Hematopoietic multipotent progenitor cell treated with erythropoietin and hydrocortisone succinate and interleukin-3 and kit ligand, for 8 days (in vitro differentiated cells): Measurements from ENCODE around the gene DIRAS3.
"Not testable (repeated sequence)": the region's sequence is repeated elsewhere in the genome, so short reads cannot be mapped to it uniquely, and the experiment has no call there.

ENCODE experiments used
- DNase-seq: peaks from one replicate; pipeline ENCODE4 v3.0.0-alpha.2; 2015

The DIRAS3 gene

DNA sequence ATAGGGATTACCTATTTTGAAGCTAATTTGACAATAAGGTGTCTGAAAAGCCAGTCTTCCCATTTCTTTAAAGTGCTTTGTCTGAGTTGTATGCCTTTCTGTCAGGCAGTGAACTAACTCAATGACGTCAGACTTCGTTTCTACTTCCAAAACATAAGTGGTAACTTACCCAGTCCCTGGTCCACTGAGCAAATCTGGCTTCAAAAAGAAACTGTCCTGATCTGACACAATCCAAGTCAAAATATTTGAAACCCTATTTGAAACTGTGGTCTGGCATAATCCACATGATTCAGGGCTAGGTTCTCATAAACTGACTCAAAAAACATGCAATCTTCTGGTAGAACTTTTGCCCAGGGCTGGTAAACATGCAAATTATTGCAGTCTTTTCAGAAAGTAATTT, 34.0 kb downstream of the DIRAS3 start:
- no peak for DNase-seq

GRCh38 chr1:68015971-68016370, 34.5 kb downstream of the DIRAS3 start:
- no peak for DNase-seq

DNA sequence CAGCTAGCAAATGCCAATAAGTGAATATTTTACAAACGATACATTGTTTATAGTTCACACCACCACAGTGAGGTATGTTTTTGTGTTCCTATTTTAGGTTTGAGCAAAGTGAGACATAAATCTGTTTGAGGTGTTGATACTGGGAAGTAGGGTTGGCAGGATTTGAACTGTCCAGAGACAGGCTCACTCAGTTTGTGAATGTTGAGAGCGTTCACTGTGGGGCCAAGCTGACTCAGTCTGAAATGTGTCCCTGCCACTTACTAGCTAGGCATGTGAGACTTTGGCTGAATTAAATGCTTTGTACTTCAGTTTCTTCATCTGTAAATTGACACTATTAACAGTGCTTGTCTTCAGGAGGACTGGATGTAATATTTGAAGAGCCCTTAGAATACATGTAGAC, 35.1 kb downstream of the DIRAS3 start:
- no peak for DNase-seq

DNA sequence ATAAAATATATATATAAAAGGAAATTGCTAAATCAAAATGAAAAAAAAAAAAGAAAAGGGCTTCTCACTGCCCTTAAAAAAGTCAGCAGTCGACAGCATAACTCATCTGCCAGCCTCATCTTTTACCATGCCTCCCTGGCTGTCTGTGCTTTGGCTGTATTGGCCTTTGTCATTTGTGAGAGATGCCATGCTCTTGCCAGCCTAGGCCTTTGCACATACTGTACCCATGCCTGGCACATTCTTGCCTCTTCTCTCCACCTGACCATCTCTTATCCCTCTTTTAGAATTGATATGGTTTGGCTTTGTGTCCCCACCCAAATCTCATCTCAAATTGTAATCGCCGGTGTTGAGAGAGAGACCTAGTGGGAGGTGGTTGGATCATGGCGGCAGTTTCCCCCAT, 37.1 kb downstream of the DIRAS3 start:
- DNase-seq = no peak

- DNase-seq = no peak
These were observed 38.6 kb downstream of the DIRAS3 start for GRCh38 chr1:68011657-68012375.

DNA sequence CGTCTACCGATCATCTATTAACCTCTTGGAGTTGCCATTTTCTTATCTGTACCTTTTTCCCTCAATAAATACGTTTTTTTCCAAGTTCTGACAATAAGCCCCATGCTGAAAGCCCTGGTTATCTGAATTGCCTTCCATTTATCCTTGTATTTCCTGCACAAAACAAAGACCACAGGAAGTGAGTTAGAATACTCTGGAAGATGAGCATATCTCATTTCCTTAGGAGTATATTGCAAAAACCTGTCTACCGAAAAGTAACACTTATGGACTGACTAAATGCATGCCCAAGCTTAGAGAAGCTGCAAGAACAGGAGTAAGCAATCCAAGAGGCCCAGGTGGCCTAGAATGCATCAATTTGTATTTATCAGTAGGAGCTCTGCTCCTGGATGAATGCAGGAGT, 39.9 kb downstream of the DIRAS3 start:
- DNase-seq = no peak

DNA sequence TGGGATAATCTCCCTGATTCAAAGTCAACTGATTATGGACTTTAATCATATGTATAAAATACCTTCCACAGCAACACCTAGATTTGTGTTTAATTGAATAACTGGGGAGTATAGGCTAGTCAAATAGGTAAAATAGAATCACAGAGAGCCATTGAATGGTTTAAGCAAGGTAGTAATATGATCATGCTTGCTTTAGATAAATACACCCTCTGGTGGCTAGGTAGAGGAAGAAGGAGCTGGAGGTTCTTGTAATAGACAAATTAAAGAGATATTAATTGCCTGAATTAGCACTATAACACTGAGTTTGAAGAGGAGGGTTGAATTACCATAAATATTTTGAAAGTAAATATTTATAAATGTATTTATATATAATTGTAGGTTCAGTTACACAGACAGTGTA, 40.3 kb downstream of the DIRAS3 start:
- DNase-seq = no peak

DNA sequence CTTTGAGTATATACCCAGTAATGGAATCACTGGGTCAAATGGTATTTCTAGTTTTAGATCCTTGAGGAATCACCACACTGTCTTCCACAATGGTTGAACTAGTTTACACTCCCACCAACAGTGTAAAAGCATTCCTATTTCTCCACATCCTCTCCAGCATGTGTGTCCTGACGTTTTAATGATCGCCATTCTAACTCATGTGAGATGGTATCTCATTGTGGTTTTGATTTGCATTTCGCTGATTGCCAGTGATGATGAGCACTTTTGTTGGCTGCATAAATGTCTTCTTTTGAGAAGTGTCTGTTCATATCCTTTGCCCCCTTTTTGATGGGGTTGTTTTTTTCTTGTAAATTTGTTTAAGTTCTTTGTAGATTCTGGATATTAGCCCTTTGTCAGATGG, 46.8 kb downstream of the DIRAS3 start:
- not testable (repeated sequence) for DNase-seq

DNA sequence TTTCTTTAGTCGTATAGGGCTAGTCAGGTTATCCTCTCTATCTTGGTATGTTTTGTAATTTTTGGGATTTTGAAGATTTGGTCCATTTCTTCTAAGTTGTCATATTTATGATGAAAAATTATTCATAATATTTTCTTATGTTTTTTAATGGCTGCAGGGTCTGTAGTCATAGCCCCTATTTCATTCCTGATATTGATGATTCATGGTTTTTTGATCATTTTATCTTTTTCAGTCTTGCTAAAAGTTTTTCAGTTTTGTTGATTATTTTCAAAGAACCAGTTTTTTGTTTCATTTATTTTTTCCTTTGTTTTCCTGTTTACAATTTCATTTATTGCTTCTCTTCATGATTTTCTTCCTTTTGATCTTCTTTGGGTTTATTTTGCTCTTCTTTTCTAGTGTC, 50.2 kb downstream of the DIRAS3 start:
- no peak for DNase-seq

DNA sequence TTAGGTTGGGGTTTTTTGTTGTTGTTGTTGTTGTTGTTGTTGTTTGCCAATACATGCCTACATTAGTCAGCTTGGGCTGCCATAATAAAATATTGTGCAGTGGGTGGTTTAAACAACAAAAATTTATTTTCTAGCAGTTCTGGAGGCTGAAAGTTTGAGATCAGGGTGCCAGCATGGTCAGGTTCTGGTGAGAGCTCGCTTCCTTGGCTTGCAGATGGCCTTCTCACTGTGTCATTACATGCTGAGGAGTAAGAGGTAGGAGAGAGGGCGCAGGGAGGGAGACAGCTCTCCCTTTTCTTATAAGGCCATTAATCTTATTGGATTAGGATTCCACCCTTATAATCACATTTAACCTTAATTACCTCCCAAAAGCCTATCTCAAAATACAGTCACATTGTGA, 52.7 kb downstream of the DIRAS3 start:
- no peak for DNase-seq
